Activated CD4-positive, alpha-beta T cell treated with anti-CD3 and anti-CD28 coated beads, Interleukin-2, amount 10 ng/mL, durations not matched to agents 7 days and 5 days (primary cell): ENCODE results near the gene FKBP7. TPM values are rescaled to one million over a fixed set of nuclear protein-coding genes. Genes with fewer than 3 reads are reported as not detected.

Experiments
- total RNA-seq, 2 experiments: library from RNA; stranded (reverse); gene quantifications; one replicate each; pipeline ENCODE4 v1.2.3, GENCODE V29; 2021

The FKBP7 gene
- total RNA-seq, 2 experiments from 2014 or later, result 1.4 to 2.1 TPM

Other genes with a start within 250 kb of the FKBP7 start
- 10 to 100 TPM; 37.4 to 38.2 TPM for gene PRKRA, start 27.4 kb downstream of the FKBP7 start, total RNA-seq
- gene PJVK, start 27.2 kb downstream of the FKBP7 start, total RNA-seq, result 1 to 10 TPM; 1.5 to 2.2 TPM
- 10 to 100 TPM; 21.4 to 24.7 TPM for gene PLEKHA3, start 1.9 kb upstream of the FKBP7 start, total RNA-seq